Neural cell (in vitro differentiated cells): ENCODE data around the gene FAM193A. TPM values are rescaled to one million over a fixed set of nuclear protein-coding genes. Genes with fewer than 3 reads are reported as not detected.

ENCODE experiments used
- H2AFZ ChIP-seq: fragments of 200-600, 300-800 bp; sonication (generic), shearing (Covaris generic); 2 replicates; pipeline ENCODE4 v1.6.0; 2014; ENCODE audit warnings: low read depth, mild to moderate bottlenecking, antibody characterized with exemption, low read length, moderate library complexity
- H3F3A ChIP-seq: fragments of 200-600 bp; shearing (Covaris generic); 2 replicates; pipeline ENCODE4 v1.6.1; 2016; ENCODE audit warnings: mild to moderate bottlenecking, moderate library complexity, mixed read lengths, antibody characterized with exemption, low read length; ENCODE audit not compliant: insufficient read depth, poor library complexity, severe bottlenecking
- H3K27ac ChIP-seq: fragments of 200-600, 300-800 bp; sonication (generic), shearing (Covaris generic); 2 replicates; pipeline ENCODE4 v1.5.1; 2014; ENCODE audit warnings: mild to moderate bottlenecking, low read length, moderate library complexity
- H3K27me3 ChIP-seq: fragments of 300-800, 200-600 bp; sonication (generic), shearing (Covaris generic); 2 replicates; pipeline ENCODE4 v1.6.0; 2014; ENCODE audit warnings: mild to moderate bottlenecking, low read depth, low read length, moderate library complexity; ENCODE audit not compliant: insufficient read depth
- H3K36me3 ChIP-seq: fragments of 300-800, 200-600 bp; sonication (generic), shearing (Covaris generic); 2 replicates; pipeline ENCODE4 v1.5.1; 2014; ENCODE audit warnings: mild to moderate bottlenecking, antibody characterized with exemption, low read length, moderate library complexity; ENCODE audit not compliant: insufficient read depth
- H3K4me2 ChIP-seq: fragments of 300-800, 200-600 bp; sonication (generic), shearing (Covaris generic); 2 replicates; pipeline ENCODE4 v1.6.0; 2014; ENCODE audit warnings: mild to moderate bottlenecking, low read length
- H3K4me3 ChIP-seq: fragments of 300-800, 200-600 bp; sonication (generic), shearing (Covaris generic); 2 replicates; pipeline ENCODE4 v1.5.1; 2014; ENCODE audit warnings: mild to moderate bottlenecking, low read length, moderate library complexity
- H3K79me2 ChIP-seq: fragments of 200-600 bp; shearing (Covaris generic); replicated peaks from 2 replicates; pipeline ENCODE4 v1.6.0; 2014; ENCODE audit warnings: mild to moderate bottlenecking, low read length, moderate library complexity; ENCODE audit not compliant: insufficient read depth
- H3K9ac ChIP-seq: fragments of 300-800, 200-600 bp; sonication (generic), shearing (Covaris generic); 2 replicates; pipeline ENCODE4 v1.6.1; 2016; ENCODE audit warnings: mild to moderate bottlenecking, low read length, mixed read lengths
- H3K9me2 ChIP-seq: fragments of 200-600 bp; shearing (Covaris generic); 2 replicates; pipeline ENCODE4 v1.6.1; 2016; ENCODE audit warnings: mild to moderate bottlenecking, low read length, mixed read lengths; ENCODE audit not compliant: insufficient read depth
- H3K9me3 ChIP-seq: fragments of 200-600, 300-800 bp; sonication (generic), shearing (Covaris generic); 2 replicates; pipeline ENCODE4 v1.6.1; 2016; ENCODE audit warnings: mild to moderate bottlenecking, mixed run types, low read length, moderate library complexity, mixed read lengths
- H4K20me1 ChIP-seq: fragments of 200-600 bp; shearing (Covaris generic); 2 replicates; pipeline ENCODE4 v1.6.1; 2016; ENCODE audit warnings: mild to moderate bottlenecking, mixed run types; ENCODE audit not compliant: insufficient read depth
- EP300 ChIP-seq: fragments of 450-650 bp; conservative IDR thresholded peaks from 2 replicates; pipeline ENCODE4 v1.6.1; 2014; ENCODE audit warnings: antibody characterized with exemption, mild to moderate bottlenecking, moderate library complexity; ENCODE audit not compliant: poor library complexity, severe bottlenecking
- EZH2 ChIP-seq: fragments of 200-600, 300-800 bp; shearing (Covaris generic), sonication (generic); IDR thresholded peaks from 2 replicates; pipeline ENCODE4 v1.6.1; 2014; ENCODE audit warnings: antibody characterized with exemption, low read length, borderline replicate concordance, mild to moderate bottlenecking; ENCODE audit not compliant: insufficient read depth, poor library complexity, severe bottlenecking
- MXI1 ChIP-seq: fragments of 450-650 bp; conservative IDR thresholded peaks from 2 replicates; pipeline ENCODE4 v1.6.1; 2014; ENCODE audit warnings: antibody characterized with exemption, mild to moderate bottlenecking; ENCODE audit not compliant: poor library complexity, severe bottlenecking
- POLR2AphosphoS5 ChIP-seq: IDR thresholded peaks from 2 replicates; pipeline ENCODE4 v1.6.1; 2012
- RAD21 ChIP-seq: fragments of 450-650 bp; conservative IDR thresholded peaks from 2 replicates; pipeline ENCODE4 v1.6.1; 2014; ENCODE audit warnings: antibody characterized with exemption, mild to moderate bottlenecking, moderate library complexity
- SMC3 ChIP-seq: fragments of 450-650 bp; conservative IDR thresholded peaks from 2 replicates; pipeline ENCODE4 v1.6.1; 2014; ENCODE audit warnings: antibody characterized with exemption, mild to moderate bottlenecking, moderate library complexity; ENCODE audit not compliant: poor library complexity
- TAF1 ChIP-seq: IDR thresholded peaks from 2 replicates; pipeline ENCODE4 v1.6.1; 2012; ENCODE audit warnings: low read depth
- polyA plus RNA-seq: library from polyadenylated mRNA; depleted of rRNA; stranded (reverse); fragments of >200 nt; gene quantifications from 2 replicates; pipeline ENCODE4 v1.2.3, GENCODE V29; 2014
- TF ChIP-seq, protein P1 (sequence below): fragments of 450-650 bp; IDR thresholded peaks from 2 replicates; pipeline ENCODE4 v1.5.1; 2014; ENCODE audit warnings: antibody characterized with exemption, mild to moderate bottlenecking, moderate library complexity; ENCODE audit not compliant: poor library complexity, severe bottlenecking
- TF ChIP-seq, protein P2 (sequence below): IDR thresholded peaks from 2 replicates; pipeline ENCODE4 v1.6.1; 2012; ENCODE audit warnings: borderline replicate concordance

The FAM193A gene
- polyA plus RNA-seq, 1 donor from 2014 or later, result 11.6 TPM

DNA sequence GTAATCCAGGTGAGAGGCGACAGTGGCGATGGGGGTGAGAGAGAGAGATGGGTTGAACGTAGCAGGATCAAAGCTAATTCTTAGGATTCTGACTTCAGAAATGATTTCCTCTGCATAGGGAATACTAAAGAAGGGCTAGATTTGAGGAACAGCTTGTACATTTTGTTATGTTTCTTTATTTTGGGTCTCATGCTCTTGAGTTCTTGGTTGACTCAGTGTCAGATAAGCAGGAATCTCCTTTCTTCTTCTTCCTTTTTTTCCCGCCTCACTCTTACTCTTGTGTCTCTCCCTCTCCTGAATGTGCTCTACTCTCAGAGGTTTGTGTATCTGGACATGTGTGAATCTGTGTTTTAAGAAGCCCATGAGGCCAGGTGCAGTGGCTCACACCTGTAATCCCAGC, 36.4 kb downstream of the FAM193A start:
- Histone ChIP-seq H3K9ac (no peak overlapping the region), H3K27ac (no peak overlapping the region), H3K9me2 (no peaks in the 10 kb centered on the region), H3K9me3 (no peaks in the 10 kb centered on the region), H3K36me3 (no peaks in the 10 kb centered on the region), H3K4me2 (no peak overlapping the region), H3K27me3 (no peaks in the 10 kb centered on the region), H3F3A (no peaks in the 10 kb centered on the region), H2AFZ (no peak overlapping the region), H3K4me3 (no peak overlapping the region), H4K20me1 (peaks cover 6% of the 10 kb centered on the region), H3K79me2 (peaks cover 80% of the 10 kb centered on the region)
- TF ChIP-seq SMC3, result no peak
- TF ChIP-seq POLR2AphosphoS5, result no peak
- TF ChIP-seq TAF1, result no peak
- TF ChIP-seq, protein P1, sequence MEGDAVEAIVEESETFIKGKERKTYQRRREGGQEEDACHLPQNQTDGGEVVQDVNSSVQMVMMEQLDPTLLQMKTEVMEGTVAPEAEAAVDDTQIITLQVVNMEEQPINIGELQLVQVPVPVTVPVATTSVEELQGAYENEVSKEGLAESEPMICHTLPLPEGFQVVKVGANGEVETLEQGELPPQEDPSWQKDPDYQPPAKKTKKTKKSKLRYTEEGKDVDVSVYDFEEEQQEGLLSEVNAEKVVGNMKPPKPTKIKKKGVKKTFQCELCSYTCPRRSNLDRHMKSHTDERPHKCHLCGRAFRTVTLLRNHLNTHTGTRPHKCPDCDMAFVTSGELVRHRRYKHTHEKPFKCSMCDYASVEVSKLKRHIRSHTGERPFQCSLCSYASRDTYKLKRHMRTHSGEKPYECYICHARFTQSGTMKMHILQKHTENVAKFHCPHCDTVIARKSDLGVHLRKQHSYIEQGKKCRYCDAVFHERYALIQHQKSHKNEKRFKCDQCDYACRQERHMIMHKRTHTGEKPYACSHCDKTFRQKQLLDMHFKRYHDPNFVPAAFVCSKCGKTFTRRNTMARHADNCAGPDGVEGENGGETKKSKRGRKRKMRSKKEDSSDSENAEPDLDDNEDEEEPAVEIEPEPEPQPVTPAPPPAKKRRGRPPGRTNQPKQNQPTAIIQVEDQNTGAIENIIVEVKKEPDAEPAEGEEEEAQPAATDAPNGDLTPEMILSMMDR, result no peak
- TF ChIP-seq EZH2, result no peak
- TF ChIP-seq, protein P2, sequence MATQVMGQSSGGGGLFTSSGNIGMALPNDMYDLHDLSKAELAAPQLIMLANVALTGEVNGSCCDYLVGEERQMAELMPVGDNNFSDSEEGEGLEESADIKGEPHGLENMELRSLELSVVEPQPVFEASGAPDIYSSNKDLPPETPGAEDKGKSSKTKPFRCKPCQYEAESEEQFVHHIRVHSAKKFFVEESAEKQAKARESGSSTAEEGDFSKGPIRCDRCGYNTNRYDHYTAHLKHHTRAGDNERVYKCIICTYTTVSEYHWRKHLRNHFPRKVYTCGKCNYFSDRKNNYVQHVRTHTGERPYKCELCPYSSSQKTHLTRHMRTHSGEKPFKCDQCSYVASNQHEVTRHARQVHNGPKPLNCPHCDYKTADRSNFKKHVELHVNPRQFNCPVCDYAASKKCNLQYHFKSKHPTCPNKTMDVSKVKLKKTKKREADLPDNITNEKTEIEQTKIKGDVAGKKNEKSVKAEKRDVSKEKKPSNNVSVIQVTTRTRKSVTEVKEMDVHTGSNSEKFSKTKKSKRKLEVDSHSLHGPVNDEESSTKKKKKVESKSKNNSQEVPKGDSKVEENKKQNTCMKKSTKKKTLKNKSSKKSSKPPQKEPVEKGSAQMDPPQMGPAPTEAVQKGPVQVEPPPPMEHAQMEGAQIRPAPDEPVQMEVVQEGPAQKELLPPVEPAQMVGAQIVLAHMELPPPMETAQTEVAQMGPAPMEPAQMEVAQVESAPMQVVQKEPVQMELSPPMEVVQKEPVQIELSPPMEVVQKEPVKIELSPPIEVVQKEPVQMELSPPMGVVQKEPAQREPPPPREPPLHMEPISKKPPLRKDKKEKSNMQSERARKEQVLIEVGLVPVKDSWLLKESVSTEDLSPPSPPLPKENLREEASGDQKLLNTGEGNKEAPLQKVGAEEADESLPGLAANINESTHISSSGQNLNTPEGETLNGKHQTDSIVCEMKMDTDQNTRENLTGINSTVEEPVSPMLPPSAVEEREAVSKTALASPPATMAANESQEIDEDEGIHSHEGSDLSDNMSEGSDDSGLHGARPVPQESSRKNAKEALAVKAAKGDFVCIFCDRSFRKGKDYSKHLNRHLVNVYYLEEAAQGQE, result no peak
- no peak for TF ChIP-seq MXI1
- TF ChIP-seq RAD21, result no peak
- no peak for TF ChIP-seq EP300

DNA sequence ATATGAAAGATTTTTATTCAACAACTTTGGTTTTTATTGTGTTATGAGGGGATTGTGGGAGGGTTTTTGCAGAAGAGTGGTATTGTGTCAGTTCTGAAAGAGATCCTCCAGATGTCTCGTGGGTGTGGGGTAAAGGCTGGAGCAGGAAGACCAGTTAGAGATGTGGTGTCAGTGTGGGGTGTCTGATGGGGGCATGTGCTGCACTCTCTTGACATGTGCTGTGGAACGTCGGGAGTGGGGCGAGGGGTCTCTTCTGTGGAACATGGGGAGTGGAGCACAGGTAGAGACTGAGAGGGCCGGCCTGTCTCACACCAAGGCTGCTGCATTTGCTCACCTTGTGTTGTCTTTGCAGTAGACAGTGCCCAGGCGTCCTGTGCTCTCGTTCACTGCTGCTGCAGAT, 37.6 kb downstream of the FAM193A start:
- Histone ChIP-seq H3F3A (no peaks in the 10 kb centered on the region), H3K27me3 (no peaks in the 10 kb centered on the region), H3K27ac (no peak overlapping the region), H3K79me2 (peaks cover 78% of the 10 kb centered on the region), H3K9ac (no peak overlapping the region), H4K20me1 (peaks cover 6% of the 10 kb centered on the region), H3K9me3 (no peaks in the 10 kb centered on the region), H3K4me2 (no peak overlapping the region), H3K4me3 (no peak overlapping the region), H3K36me3 (no peaks in the 10 kb centered on the region), H3K9me2 (no peaks in the 10 kb centered on the region), H2AFZ (no peak overlapping the region)
- no peak for TF ChIP-seq TAF1
- TF ChIP-seq EP300, result no peak
- no peak for TF ChIP-seq EZH2
- TF ChIP-seq MXI1, result no peak
- no peak for TF ChIP-seq RAD21
- no peak for TF ChIP-seq POLR2AphosphoS5
- TF ChIP-seq, protein P1, result no peak
